ENCODE data around the gene GRB10.

GRB10 gene

GRCh38 chr7:50681432-50682045 is 101.2 kb downstream of the GRB10 start:
- H3K4me3 ChIP-seq (ENCODE audit: low read depth, low read length), result no peak overlapping the region
- DNase-seq (ENCODE audit: low read depth), result no peak

GRCh38 chr7:50679218-50680007 is 103.3 kb downstream of the GRB10 start:
- H3K4me3 ChIP-seq (ENCODE audit: low read depth, low read length), result no peak overlapping the region
- DNase-seq (ENCODE audit: low read depth), result no peak

GRCh38 chr7:50678586-50678985 is 104.1 kb downstream of the GRB10 start:
- H3K4me3 ChIP-seq (ENCODE audit: low read depth, low read length), result no peak overlapping the region
- no peak for DNase-seq (ENCODE audit: low read depth)

- no peak for DNase-seq (ENCODE audit: low read depth)
- no peak overlapping the region for H3K4me3 ChIP-seq (ENCODE audit: low read depth, low read length)
Measured at GRCh38 chr7:50677638-50677996, 105.1 kb downstream of the GRB10 start.

GRCh38 chr7:50676740-50677637 is 105.7 kb downstream of the GRB10 start:
- DNase-seq (ENCODE audit: low read depth), result no peak

GRCh38 chr7:50676079-50676478 is 106.6 kb downstream of the GRB10 start:
- H3K4me3 ChIP-seq (ENCODE audit: low read depth, low read length), result no peak overlapping the region
- no peak for DNase-seq (ENCODE audit: low read depth)

More at GRCh38 chr7:50676740-50677637, 105.7 kb downstream of the GRB10 start:
- H3K4me3 ChIP-seq (ENCODE audit: low read depth, low read length), result no peak overlapping the region

- no peak for DNase-seq (ENCODE audit: low read depth)
- H3K4me3 ChIP-seq (ENCODE audit: low read depth, low read length), result no peak overlapping the region
Measured at GRCh38 chr7:50674896-50675835, 107.5 kb downstream of the GRB10 start.

GRCh38 chr7:50674299-50674698 is 108.4 kb downstream of the GRB10 start:
- H3K4me3 ChIP-seq (ENCODE audit: low read depth, low read length), result no peak overlapping the region
- DNase-seq (ENCODE audit: low read depth), result no peak

- DNase-seq (ENCODE audit: low read depth), result no peak
- no peak overlapping the region for H3K4me3 ChIP-seq (ENCODE audit: low read depth, low read length)
Measured at GRCh38 chr7:50673096-50673495, 109.6 kb downstream of the GRB10 start.

GRCh38 chr7:50672045-50672444 is 110.7 kb downstream of the GRB10 start:
- DNase-seq (ENCODE audit: low read depth), result no peak

GRCh38 chr7:50671386-50671785 is 111.3 kb downstream of the GRB10 start:
- no peak overlapping the region for H3K4me3 ChIP-seq (ENCODE audit: low read depth, low read length)
- no peak for DNase-seq (ENCODE audit: low read depth)

More at GRCh38 chr7:50672045-50672444, 110.7 kb downstream of the GRB10 start:
- H3K4me3 ChIP-seq (ENCODE audit: low read depth, low read length), result no peak overlapping the region

GRCh38 chr7:50669890-50670289 is 112.8 kb downstream of the GRB10 start:
- no peak overlapping the region for H3K4me3 ChIP-seq (ENCODE audit: low read depth, low read length)

GRCh38 chr7:50667789-50668226 is 114.9 kb downstream of the GRB10 start:
- H3K4me3 ChIP-seq (ENCODE audit: low read depth, low read length), result no peak overlapping the region
- DNase-seq (ENCODE audit: low read depth), result no peak

More at GRCh38 chr7:50669890-50670289, 112.8 kb downstream of the GRB10 start:
- DNase-seq (ENCODE audit: low read depth), result no peak

GRCh38 chr7:50667338-50667737 is 115.4 kb downstream of the GRB10 start:
- H3K4me3 ChIP-seq (ENCODE audit: low read depth, low read length), result no peak overlapping the region
- no peak for DNase-seq (ENCODE audit: low read depth)

GRCh38 chr7:50666124-50666496 is 116.6 kb downstream of the GRB10 start:
- DNase-seq (ENCODE audit: low read depth), result no peak

GRCh38 chr7:50665403-50666123 is 117.1 kb downstream of the GRB10 start:
- DNase-seq (ENCODE audit: low read depth), result peak; percentile 79
- no peak overlapping the region for H3K4me3 ChIP-seq (ENCODE audit: low read depth, low read length)

More at GRCh38 chr7:50666124-50666496, 116.6 kb downstream of the GRB10 start:
- no peak overlapping the region for H3K4me3 ChIP-seq (ENCODE audit: low read depth, low read length)

- no peak for DNase-seq (ENCODE audit: low read depth)
- no peak overlapping the region for H3K4me3 ChIP-seq (ENCODE audit: low read depth, low read length)
Measured at GRCh38 chr7:50664937-50665336, 117.8 kb downstream of the GRB10 start.

- no peak overlapping the region for H3K4me3 ChIP-seq (ENCODE audit: low read depth, low read length)
- DNase-seq (ENCODE audit: low read depth), result no peak
Measured at GRCh38 chr7:50664461-50664922, 118.2 kb downstream of the GRB10 start.
